ENCODE measurements around the gene PTPN2. TPM values are rescaled to one million over a fixed set of nuclear protein-coding genes. Genes with fewer than 3 reads are reported as not detected.

Gene PTPN2
- polyA plus RNA-seq, 2 donors = 18.9 to 20.7 TPM

GRCh38 chr18:12862467-12862866, 21.6 kb downstream of the PTPN2 start:
- H3K4me1 ChIP-seq (ENCODE audit: control insufficient read depth in 2 of 2, insufficient read depth in 2 of 2, low read length in 1 of 2) = peaks cover 2 to 3% of the 10 kb centered on the region in 2 donors
- no peak overlapping the region for H3K4me3 ChIP-seq (ENCODE audit: low read depth in 1 of 2, low read length in 2 of 2)
- peaks cover 0 to 4% of the 10 kb centered on the region in 2 donors for H3K36me3 ChIP-seq (ENCODE audit: control insufficient read depth in 2 of 2, insufficient read depth in 2 of 2, low read length in 1 of 2)
- H3K27me3 ChIP-seq (ENCODE audit: control insufficient read depth in 1 of 2, insufficient read depth in 2 of 2, low read length in 2 of 2) = no peaks in the 10 kb centered on the region
- WGBS, 2 donors = 21 to 51% methylated on average over 2 of the region's 2 CpGs
- no peaks in the 10 kb centered on the region for H3K9me3 ChIP-seq (ENCODE audit: control insufficient read depth in 2 of 2, insufficient read depth in 1 of 2, low read depth in 1 of 2, low read length in 1 of 2)
- peak overlapping the region in 1 of 2 donors; percentile 65 for H3K27ac ChIP-seq (ENCODE audit: low read depth in 2 of 2, low read length in 1 of 2)

GRCh38 chr18:12861637-12862036, 22.4 kb downstream of the PTPN2 start:
- no peak overlapping the region for H3K27ac ChIP-seq (ENCODE audit: low read depth in 2 of 2, low read length in 1 of 2)
- WGBS, 2 donors = 86 to 96% methylated on average over 1 of the region's 1 CpG
- H3K4me3 ChIP-seq (ENCODE audit: low read depth in 1 of 2, low read length in 2 of 2) = no peak overlapping the region
- H3K36me3 ChIP-seq (ENCODE audit: control insufficient read depth in 2 of 2, insufficient read depth in 2 of 2, low read length in 1 of 2) = peaks cover 0 to 4% of the 10 kb centered on the region in 2 donors
- no peaks in the 10 kb centered on the region for H3K27me3 ChIP-seq (ENCODE audit: control insufficient read depth in 1 of 2, insufficient read depth in 2 of 2, low read length in 2 of 2)
- H3K9me3 ChIP-seq (ENCODE audit: control insufficient read depth in 2 of 2, insufficient read depth in 1 of 2, low read depth in 1 of 2, low read length in 1 of 2) = no peaks in the 10 kb centered on the region
- H3K4me1 ChIP-seq (ENCODE audit: control insufficient read depth in 2 of 2, insufficient read depth in 2 of 2, low read length in 1 of 2) = peaks cover 2 to 3% of the 10 kb centered on the region in 2 donors

GRCh38 chr18:12860530-12860929, 23.5 kb downstream of the PTPN2 start:
- Histone ChIP-seq H3K27me3 (ENCODE audit: control insufficient read depth in 1 of 2, insufficient read depth in 2 of 2, low read length in 2 of 2) (no peaks in the 10 kb centered on the region), H3K9me3 (ENCODE audit: control insufficient read depth in 2 of 2, insufficient read depth in 1 of 2, low read depth in 1 of 2, low read length in 1 of 2) (no peaks in the 10 kb centered on the region), H3K27ac (ENCODE audit: low read depth in 2 of 2, low read length in 1 of 2) (no peak overlapping the region), H3K4me3 (ENCODE audit: low read depth in 1 of 2, low read length in 2 of 2) (no peak overlapping the region), H3K4me1 (ENCODE audit: control insufficient read depth in 2 of 2, insufficient read depth in 2 of 2, low read length in 1 of 2) (peaks cover 2 to 3% of the 10 kb centered on the region in 2 donors), H3K36me3 (ENCODE audit: control insufficient read depth in 2 of 2, insufficient read depth in 2 of 2, low read length in 1 of 2) (peaks cover 4% of the 10 kb centered on the region in 2 donors)
- 97 to 99% methylated on average over 11 of the region's 11 CpGs for WGBS, 2 donors

- Histone ChIP-seq H3K9me3 (ENCODE audit: control insufficient read depth in 2 of 2, insufficient read depth in 1 of 2, low read depth in 1 of 2, low read length in 1 of 2) (no peaks in the 10 kb centered on the region), H3K27ac (ENCODE audit: low read depth in 2 of 2, low read length in 1 of 2) (no peak overlapping the region), H3K4me3 (ENCODE audit: low read depth in 1 of 2, low read length in 2 of 2) (no peak overlapping the region), H3K4me1 (ENCODE audit: control insufficient read depth in 2 of 2, insufficient read depth in 2 of 2, low read length in 1 of 2) (peaks cover 0 to 2% of the 10 kb centered on the region in 2 donors), H3K36me3 (ENCODE audit: control insufficient read depth in 2 of 2, insufficient read depth in 2 of 2, low read length in 1 of 2) (peaks cover 4% of the 10 kb centered on the region in 2 donors), H3K27me3 (ENCODE audit: control insufficient read depth in 1 of 2, insufficient read depth in 2 of 2, low read length in 2 of 2) (no peaks in the 10 kb centered on the region)
- WGBS, 2 donors = 79 to 82% methylated on average over 5 of the region's 5 CpGs
These were observed 25.0 kb downstream of the PTPN2 start for GRCh38 chr18:12858991-12859390.

GRCh38 chr18:12857991-12858544, 26.0 kb downstream of the PTPN2 start:
- peaks cover 0 to 2% of the 10 kb centered on the region in 2 donors for H3K4me1 ChIP-seq (ENCODE audit: control insufficient read depth in 2 of 2, insufficient read depth in 2 of 2, low read length in 1 of 2)
- WGBS, 2 donors = 88 to 89% methylated on average over 4 of the region's 4 CpGs
- H3K27me3 ChIP-seq (ENCODE audit: control insufficient read depth in 1 of 2, insufficient read depth in 2 of 2, low read length in 2 of 2) = no peaks in the 10 kb centered on the region
- H3K27ac ChIP-seq (ENCODE audit: low read depth in 2 of 2, low read length in 1 of 2) = no peak overlapping the region
- H3K4me3 ChIP-seq (ENCODE audit: low read depth in 1 of 2, low read length in 2 of 2) = no peak overlapping the region
- H3K9me3 ChIP-seq (ENCODE audit: control insufficient read depth in 2 of 2, insufficient read depth in 1 of 2, low read depth in 1 of 2, low read length in 1 of 2) = no peaks in the 10 kb centered on the region
- peaks cover 4% of the 10 kb centered on the region in 2 donors for H3K36me3 ChIP-seq (ENCODE audit: control insufficient read depth in 2 of 2, insufficient read depth in 2 of 2, low read length in 1 of 2)

GRCh38 chr18:12857215-12857905, 26.7 kb downstream of the PTPN2 start:
- Histone ChIP-seq H3K4me1 (ENCODE audit: control insufficient read depth in 2 of 2, insufficient read depth in 2 of 2, low read length in 1 of 2) (no peaks in the 10 kb centered on the region), H3K27ac (ENCODE audit: low read depth in 2 of 2, low read length in 1 of 2) (no peak overlapping the region), H3K36me3 (ENCODE audit: control insufficient read depth in 2 of 2, insufficient read depth in 2 of 2, low read length in 1 of 2) (peaks cover 4% of the 10 kb centered on the region in 2 donors), H3K9me3 (ENCODE audit: control insufficient read depth in 2 of 2, insufficient read depth in 1 of 2, low read depth in 1 of 2, low read length in 1 of 2) (no peaks in the 10 kb centered on the region), H3K27me3 (ENCODE audit: control insufficient read depth in 1 of 2, insufficient read depth in 2 of 2, low read length in 2 of 2) (no peaks in the 10 kb centered on the region), H3K4me3 (ENCODE audit: low read depth in 1 of 2, low read length in 2 of 2) (no peak overlapping the region)
- WGBS, 2 donors = 68 to 77% methylated on average over 6 of the region's 6 CpGs

GRCh38 chr18:12855916-12856315, 28.1 kb downstream of the PTPN2 start:
- peaks cover 4% of the 10 kb centered on the region in 2 donors for H3K36me3 ChIP-seq (ENCODE audit: control insufficient read depth in 2 of 2, insufficient read depth in 2 of 2, low read length in 1 of 2)
- H3K27ac ChIP-seq (ENCODE audit: low read depth in 2 of 2, low read length in 1 of 2) = no peak overlapping the region
- no peaks in the 10 kb centered on the region for H3K4me1 ChIP-seq (ENCODE audit: control insufficient read depth in 2 of 2, insufficient read depth in 2 of 2, low read length in 1 of 2)
- H3K27me3 ChIP-seq (ENCODE audit: control insufficient read depth in 1 of 2, insufficient read depth in 2 of 2, low read length in 2 of 2) = no peaks in the 10 kb centered on the region
- H3K4me3 ChIP-seq (ENCODE audit: low read depth in 1 of 2, low read length in 2 of 2) = no peak overlapping the region
- H3K9me3 ChIP-seq (ENCODE audit: control insufficient read depth in 2 of 2, insufficient read depth in 1 of 2, low read depth in 1 of 2, low read length in 1 of 2) = no peaks in the 10 kb centered on the region
- 92 to 94% methylated on average over 4 of the region's 4 CpGs for WGBS, 2 donors

GRCh38 chr18:12852566-12853315, 31.3 kb downstream of the PTPN2 start:
- Histone ChIP-seq H3K4me3 (ENCODE audit: low read depth in 1 of 2, low read length in 2 of 2) (no peak overlapping the region), H3K27me3 (ENCODE audit: control insufficient read depth in 1 of 2, insufficient read depth in 2 of 2, low read length in 2 of 2) (no peaks in the 10 kb centered on the region), H3K9me3 (ENCODE audit: control insufficient read depth in 2 of 2, insufficient read depth in 1 of 2, low read depth in 1 of 2, low read length in 1 of 2) (no peaks in the 10 kb centered on the region), H3K4me1 (ENCODE audit: control insufficient read depth in 2 of 2, insufficient read depth in 2 of 2, low read length in 1 of 2) (no peaks in the 10 kb centered on the region), H3K36me3 (ENCODE audit: control insufficient read depth in 2 of 2, insufficient read depth in 2 of 2, low read length in 1 of 2) (peaks cover 0 to 4% of the 10 kb centered on the region in 2 donors), H3K27ac (ENCODE audit: low read depth in 2 of 2, low read length in 1 of 2) (no peak overlapping the region)
- WGBS, 2 donors = 95 to 96% methylated on average over 7 of the region's 7 CpGs

GRCh38 chr18:12851716-12852115, 32.3 kb downstream of the PTPN2 start:
- H3K27ac ChIP-seq (ENCODE audit: low read depth in 2 of 2, low read length in 1 of 2) = no peak overlapping the region
- 82 to 84% methylated on average over 3 of the region's 3 CpGs for WGBS, 2 donors
- H3K4me3 ChIP-seq (ENCODE audit: low read depth in 1 of 2, low read length in 2 of 2) = no peak overlapping the region
- H3K9me3 ChIP-seq (ENCODE audit: control insufficient read depth in 2 of 2, insufficient read depth in 1 of 2, low read depth in 1 of 2, low read length in 1 of 2) = no peaks in the 10 kb centered on the region
- H3K4me1 ChIP-seq (ENCODE audit: control insufficient read depth in 2 of 2, insufficient read depth in 2 of 2, low read length in 1 of 2) = no peaks in the 10 kb centered on the region
- peaks cover 0 to 4% of the 10 kb centered on the region in 2 donors for H3K36me3 ChIP-seq (ENCODE audit: control insufficient read depth in 2 of 2, insufficient read depth in 2 of 2, low read length in 1 of 2)
- H3K27me3 ChIP-seq (ENCODE audit: control insufficient read depth in 1 of 2, insufficient read depth in 2 of 2, low read length in 2 of 2) = no peaks in the 10 kb centered on the region
